Measurements from ENCODE around the gene CD6.

The CD6 gene

GRCh38 chr11:60985991-60986915, 14.8 kb downstream of the CD6 start:
- DNase-seq (ENCODE audit: low read depth, low spot score) = peak; percentile 40
- no peak for TF ChIP-seq CTCF (IDR thresholded peaks at IDR 0.05; ENCODE audit: low read depth, low read length)
- H3K4me3 ChIP-seq (ENCODE audit: low read depth, low read length) = no peak overlapping the region
- in situ Hi-C loops (cut with HindIII; ENCODE audit: low sequenced_read_pairs) = no loop called here

GRCh38 chr11:60987577-60988277, 16.2 kb downstream of the CD6 start:
- H3K4me3 ChIP-seq (ENCODE audit: low read depth, low read length) = no peak overlapping the region
- no peak for TF ChIP-seq CTCF (IDR thresholded peaks at IDR 0.05; ENCODE audit: low read depth, low read length)
- no peak for DNase-seq (ENCODE audit: low read depth, low spot score)
- in situ Hi-C loops (cut with HindIII; ENCODE audit: low sequenced_read_pairs) = no loop called here

GRCh38 chr11:60988658-60989057, 17.2 kb downstream of the CD6 start:
- H3K4me3 ChIP-seq (ENCODE audit: low read depth, low read length) = no peak overlapping the region
- no peak for DNase-seq (ENCODE audit: low read depth, low spot score)
- TF ChIP-seq CTCF (IDR thresholded peaks at IDR 0.05; ENCODE audit: low read depth, low read length) = no peak
- in situ Hi-C loops (cut with HindIII; ENCODE audit: low sequenced_read_pairs) = no loop called here

GRCh38 chr11:60989093-60989650, 17.7 kb downstream of the CD6 start:
- in situ Hi-C loops (cut with HindIII; ENCODE audit: low sequenced_read_pairs) = no loop called here
- TF ChIP-seq CTCF (IDR thresholded peaks at IDR 0.05; ENCODE audit: low read depth, low read length) = no peak
- no peak for DNase-seq (ENCODE audit: low read depth, low spot score)
- H3K4me3 ChIP-seq (ENCODE audit: low read depth, low read length) = no peak overlapping the region

- TF ChIP-seq CTCF (IDR thresholded peaks at IDR 0.05; ENCODE audit: low read depth, low read length) = no peak
- no peak overlapping the region for H3K4me3 ChIP-seq (ENCODE audit: low read depth, low read length)
- no peak for DNase-seq (ENCODE audit: low read depth, low spot score)
- in situ Hi-C loops (cut with HindIII; ENCODE audit: low sequenced_read_pairs) = no loop called here
Measured at GRCh38 chr11:60991457-60991856, 20.0 kb downstream of the CD6 start.

- DNase-seq (ENCODE audit: low read depth, low spot score) = no peak
- no peak for TF ChIP-seq CTCF (IDR thresholded peaks at IDR 0.05; ENCODE audit: low read depth, low read length)
- H3K4me3 ChIP-seq (ENCODE audit: low read depth, low read length) = no peak overlapping the region
- in situ Hi-C loops (cut with HindIII; ENCODE audit: low sequenced_read_pairs) = no loop called here
Measured at GRCh38 chr11:60992842-60993409, 21.4 kb downstream of the CD6 start.
